Mucosa of rectum (tissue), 2 donors: ENCODE results near the gene OPHN1.
"Not testable (repeated sequence)": the region's sequence is repeated elsewhere in the genome, so short reads cannot be mapped to it uniquely, and the experiment has no call there.

ENCODE experiments used
- H3K27ac ChIP-seq, 2 donors: one replicate each; pipeline ENCODE4 v1.7.0; 2013; ENCODE audit warnings: inconsistent platforms in 2 of 2, low read depth in 2 of 2, low read length in 2 of 2
- H3K27me3 ChIP-seq, 2 donors: one replicate each; pipeline ENCODE4 v1.7.0; 2013; ENCODE audit warnings: low read length in 2 of 2; ENCODE audit not compliant: control insufficient read depth in 2 of 2, insufficient read depth in 2 of 2
- H3K36me3 ChIP-seq, 2 donors: one replicate each; pipeline ENCODE4 v1.7.0; 2013; ENCODE audit warnings: low read length in 2 of 2; ENCODE audit not compliant: control insufficient read depth in 2 of 2, insufficient read depth in 2 of 2
- H3K4me1 ChIP-seq, 2 donors: one replicate each; pipeline ENCODE4 v1.7.0; 2013; ENCODE audit warnings: low read length in 2 of 2, mild to moderate bottlenecking in 1 of 2; ENCODE audit not compliant: control insufficient read depth in 2 of 2, insufficient read depth in 2 of 2
- H3K4me3 ChIP-seq, 2 donors: one replicate each; pipeline ENCODE4 v1.7.0; 2013; ENCODE audit warnings: low read length in 2 of 2
- H3K9ac ChIP-seq, 2 donors: one replicate each; pipeline ENCODE4 v1.7.0; 2013; ENCODE audit warnings: low read length in 2 of 2, low read depth in 1 of 2, mild to moderate bottlenecking in 1 of 2
- H3K9me3 ChIP-seq, 2 donors: one replicate each; pipeline ENCODE4 v1.7.0; 2013; ENCODE audit warnings: low read length in 2 of 2; ENCODE audit not compliant: control insufficient read depth in 2 of 2
- donor health status: healthy.
- donor health status: Normal muscosa, but diverticular disease.

OPHN1 gene

GRCh38 chrX:68332201-68332731 lies 101.0 kb downstream of the OPHN1 start:
- no peaks in the 10 kb centered on the region for H3K4me1 ChIP-seq
- H3K4me3 ChIP-seq = no peak overlapping the region
- no peaks in the 10 kb centered on the region for H3K36me3 ChIP-seq
- H3K27me3 ChIP-seq = no peaks in the 10 kb centered on the region
- H3K9ac ChIP-seq = no peak overlapping the region
- no peaks in the 10 kb centered on the region for H3K9me3 ChIP-seq
- H3K27ac ChIP-seq = no peak overlapping the region

GRCh38 chrX:68326841-68327240 lies 106.5 kb downstream of the OPHN1 start:
- H3K9ac ChIP-seq, H3K9me3 ChIP-seq, H3K27ac ChIP-seq, H3K4me1 ChIP-seq, H3K36me3 ChIP-seq, H3K4me3 ChIP-seq, H3K27me3 ChIP-seq: not testable (repeated sequence)

- H3K9me3 ChIP-seq = no peaks in the 10 kb centered on the region
- H3K36me3 ChIP-seq = no peaks in the 10 kb centered on the region
- H3K4me1 ChIP-seq = no peaks in the 10 kb centered on the region
- H3K9ac ChIP-seq = no peak overlapping the region
- no peaks in the 10 kb centered on the region for H3K27me3 ChIP-seq
- no peak overlapping the region for H3K27ac ChIP-seq
- no peak overlapping the region for H3K4me3 ChIP-seq
These were observed 125.5 kb downstream of the OPHN1 start for GRCh38 chrX:68307769-68308168.

- Histone ChIP-seq H3K36me3 (no peaks in the 10 kb centered on the region), H3K9me3 (no peaks in the 10 kb centered on the region), H3K4me1 (no peaks in the 10 kb centered on the region), H3K4me3 (no peak overlapping the region), H3K27ac (no peak overlapping the region), H3K9ac (no peak overlapping the region), H3K27me3 (no peaks in the 10 kb centered on the region)
These were observed 128.7 kb downstream of the OPHN1 start for GRCh38 chrX:68304602-68305001.

- Histone ChIP-seq H3K4me3 (no peak overlapping the region), H3K27ac (no peak overlapping the region), H3K4me1 (no peaks in the 10 kb centered on the region)
These were observed 133.4 kb downstream of the OPHN1 start for GRCh38 chrX:68299898-68300297.

GRCh38 chrX:68292471-68292870 lies 140.8 kb downstream of the OPHN1 start:
- H3K4me3 ChIP-seq = no peak overlapping the region

More at GRCh38 chrX:68299898-68300297, 133.4 kb downstream of the OPHN1 start:
- H3K9me3 ChIP-seq = no peaks in the 10 kb centered on the region
- no peaks in the 10 kb centered on the region for H3K27me3 ChIP-seq
- no peaks in the 10 kb centered on the region for H3K36me3 ChIP-seq
- no peak overlapping the region for H3K9ac ChIP-seq

GRCh38 chrX:68288127-68288526 lies 145.2 kb downstream of the OPHN1 start:
- Histone ChIP-seq H3K27me3 (no peaks in the 10 kb centered on the region), H3K4me1 (no peaks in the 10 kb centered on the region), H3K27ac (no peak overlapping the region), H3K9me3 (no peaks in the 10 kb centered on the region), H3K4me3 (no peak overlapping the region), H3K9ac (no peak overlapping the region), H3K36me3 (no peaks in the 10 kb centered on the region)

More at GRCh38 chrX:68292471-68292870, 140.8 kb downstream of the OPHN1 start:
- H3K27me3 ChIP-seq = no peaks in the 10 kb centered on the region
- no peaks in the 10 kb centered on the region for H3K9me3 ChIP-seq
- H3K9ac ChIP-seq = no peak overlapping the region
- H3K4me1 ChIP-seq = no peaks in the 10 kb centered on the region
- no peaks in the 10 kb centered on the region for H3K36me3 ChIP-seq
- H3K27ac ChIP-seq = no peak overlapping the region

GRCh38 chrX:68287419-68287818 lies 145.9 kb downstream of the OPHN1 start:
- H3K27me3 ChIP-seq = no peaks in the 10 kb centered on the region
- H3K36me3 ChIP-seq = no peaks in the 10 kb centered on the region
- no peak overlapping the region for H3K27ac ChIP-seq
- no peak overlapping the region for H3K4me3 ChIP-seq
- H3K9me3 ChIP-seq = no peaks in the 10 kb centered on the region
- no peak overlapping the region for H3K9ac ChIP-seq
- no peaks in the 10 kb centered on the region for H3K4me1 ChIP-seq

- Histone ChIP-seq H3K9me3 (no peaks in the 10 kb centered on the region), H3K4me1 (no peaks in the 10 kb centered on the region), H3K36me3 (no peaks in the 10 kb centered on the region), H3K27me3 (no peaks in the 10 kb centered on the region), H3K4me3 (no peak overlapping the region), H3K9ac (no peak overlapping the region), H3K27ac (no peak overlapping the region)
These were observed 146.3 kb downstream of the OPHN1 start for GRCh38 chrX:68286980-68287379.

GRCh38 chrX:68286076-68286475 lies 147.2 kb downstream of the OPHN1 start:
- Histone ChIP-seq H3K9ac (no peak overlapping the region), H3K9me3 (no peaks in the 10 kb centered on the region), H3K27me3 (no peaks in the 10 kb centered on the region), H3K36me3 (no peaks in the 10 kb centered on the region), H3K4me3 (no peak overlapping the region), H3K4me1 (no peaks in the 10 kb centered on the region), H3K27ac (no peak overlapping the region)
